Thyroid gland (tissue), 4 donors: Measurements from ENCODE around the gene OBP2B. TPM values are rescaled to one million over a fixed set of nuclear protein-coding genes. Genes with fewer than 3 reads are reported as not detected.
"Not testable (repeated sequence)": the region's sequence is repeated elsewhere in the genome, so short reads cannot be mapped to it uniquely, and the experiment has no call there.

Experiments
- DNase-seq, 2 donors: peaks; one replicate each; pipeline ENCODE4 v3.0.0-alpha.2; 2019
- H3K27ac ChIP-seq, 3 donors: fragments of 200-600 bp; sonication (generic); 1 replicate in 2 of 3; 2 replicates in 1 of 3; pipeline ENCODE4 v1.5.1; 2016 to 2019; ENCODE audit warnings: mild to moderate bottlenecking in 1 of 3, moderate library complexity in 1 of 3
- H3K27me3 ChIP-seq: fragments of 200-600 bp; sonication (generic); one replicate; pipeline ENCODE4 v1.5.1; 2019
- H3K36me3 ChIP-seq, 2 donors: fragments of 200-600 bp; sonication (generic); one replicate each; pipeline ENCODE4 v1.5.1; 2016 to 2019
- H3K4me1 ChIP-seq, 2 donors: fragments of 200-600 bp; sonication (generic); one replicate each; pipeline ENCODE4 v1.5.1; 2017 to 2019
- H3K4me3 ChIP-seq, 3 donors: fragments of 200-600 bp; sonication (generic); replicated peaks in 1 of 3; 1 replicate in 2 of 3; 2 replicates in 1 of 3; pipeline ENCODE4 v1.5.1; 2016; ENCODE audit warnings: mild to moderate bottlenecking in 1 of 3
- H3K9me3 ChIP-seq: fragments of 200-600 bp; sonication (generic); one replicate; pipeline ENCODE4 v1.5.1; 2017
- POLR2A ChIP-seq, 2 donors: fragments of 450-650 bp; IDR thresholded peaks; one replicate each; pipeline ENCODE4 v1.6.1; 2017; ENCODE audit warnings: antibody characterized with exemption in 2 of 2, mild to moderate bottlenecking in 2 of 2, moderate library complexity in 1 of 2
- WGBS, 2 donors: methylation state at CpG; one replicate each; pipeline ENCODE4 v1.1.5; 2017; 5-methylcytosine and 5-hydroxymethylcytosine counted together
- intact Hi-C: fragments of 100-400 bp; cut with DNase I; formaldehyde crosslinking; loops from one replicate; pipeline ENCODE4 v1.15.1; 2023
- total RNA-seq, 4 donors: library from RNA; depleted of rRNA; stranded (reverse); fragments of >200 nt; gene quantifications; one replicate each; pipeline ENCODE4 v1.2.3, GENCODE V29; 2016
- TF ChIP-seq, protein P1 (sequence below), 6 experiments: fragments of 200-600 bp in 3 of 6; fragments of 450-650 bp in 3 of 6; sonication (generic) in 3 of 6; IDR thresholded peaks; one replicate each; pipeline ENCODE4 v1.5.1; 2016 to 2019; ENCODE audit warnings: antibody characterized with exemption in 6 of 6, mild to moderate bottlenecking in 2 of 6, inconsistent platforms in 1 of 6, moderate library complexity in 1 of 6

Gene OBP2B
- total RNA-seq, 4 donors from 2014 or later: not detected

DNA sequence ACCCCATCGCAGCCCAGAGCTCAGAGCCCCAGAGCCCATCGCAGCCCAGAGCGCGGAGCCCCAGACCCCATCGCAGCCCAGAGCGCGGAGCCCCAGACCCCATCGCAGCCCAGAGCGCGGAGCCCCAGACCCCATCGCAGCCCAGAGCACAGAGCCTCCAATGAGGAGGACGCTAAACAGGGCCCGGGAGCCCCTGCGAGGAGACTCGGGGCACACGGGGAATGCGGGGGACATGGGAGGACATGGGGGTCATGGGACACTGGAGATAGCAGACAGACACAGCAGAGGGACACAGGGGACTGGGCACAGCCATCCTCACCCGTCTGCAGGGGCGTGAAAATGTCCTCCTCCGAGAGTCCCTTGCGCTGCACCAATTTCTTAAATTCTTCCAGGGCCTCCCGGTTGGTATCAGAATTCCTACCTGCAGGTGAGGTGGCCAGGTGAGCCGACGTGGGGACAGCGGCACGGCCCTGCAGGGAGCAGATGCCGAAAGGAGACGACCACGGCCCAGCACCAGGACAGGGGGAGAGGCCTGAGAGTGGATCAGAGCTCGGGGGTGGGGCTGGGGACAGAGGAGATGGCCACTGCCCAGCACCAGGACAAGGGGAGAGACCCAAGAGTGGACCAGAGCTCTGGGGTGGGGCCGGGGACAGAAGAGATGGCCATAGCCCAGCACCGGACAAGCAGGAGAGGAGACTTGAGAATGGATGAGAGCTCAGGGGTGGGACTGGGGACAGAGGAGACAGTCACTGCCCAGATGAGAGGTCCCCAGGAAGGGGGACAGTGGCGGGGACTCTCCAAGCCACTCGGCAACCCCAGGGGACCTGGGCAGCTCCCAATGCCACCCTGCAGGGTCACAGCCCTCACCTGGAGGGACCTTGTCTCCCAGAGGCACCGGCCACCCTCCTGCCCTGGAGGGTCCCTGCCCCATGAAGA lies 2.8 kb downstream of the OBP2B start:
- H3K4me1 ChIP-seq: no peaks in the 10 kb centered on the region
- no peak for DNase-seq
- no peak overlapping the region for H3K27ac ChIP-seq
- TF ChIP-seq, protein P1, sequence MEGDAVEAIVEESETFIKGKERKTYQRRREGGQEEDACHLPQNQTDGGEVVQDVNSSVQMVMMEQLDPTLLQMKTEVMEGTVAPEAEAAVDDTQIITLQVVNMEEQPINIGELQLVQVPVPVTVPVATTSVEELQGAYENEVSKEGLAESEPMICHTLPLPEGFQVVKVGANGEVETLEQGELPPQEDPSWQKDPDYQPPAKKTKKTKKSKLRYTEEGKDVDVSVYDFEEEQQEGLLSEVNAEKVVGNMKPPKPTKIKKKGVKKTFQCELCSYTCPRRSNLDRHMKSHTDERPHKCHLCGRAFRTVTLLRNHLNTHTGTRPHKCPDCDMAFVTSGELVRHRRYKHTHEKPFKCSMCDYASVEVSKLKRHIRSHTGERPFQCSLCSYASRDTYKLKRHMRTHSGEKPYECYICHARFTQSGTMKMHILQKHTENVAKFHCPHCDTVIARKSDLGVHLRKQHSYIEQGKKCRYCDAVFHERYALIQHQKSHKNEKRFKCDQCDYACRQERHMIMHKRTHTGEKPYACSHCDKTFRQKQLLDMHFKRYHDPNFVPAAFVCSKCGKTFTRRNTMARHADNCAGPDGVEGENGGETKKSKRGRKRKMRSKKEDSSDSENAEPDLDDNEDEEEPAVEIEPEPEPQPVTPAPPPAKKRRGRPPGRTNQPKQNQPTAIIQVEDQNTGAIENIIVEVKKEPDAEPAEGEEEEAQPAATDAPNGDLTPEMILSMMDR (IDR thresholded peaks at IDR 0.05): no peak
- no peak for TF ChIP-seq POLR2A (IDR thresholded peaks at IDR 0.05)
- H3K4me3 ChIP-seq: no peak overlapping the region
- intact Hi-C loops: no loop called here
- no peaks in the 10 kb centered on the region for H3K36me3 ChIP-seq
- H3K9me3 ChIP-seq: no peaks in the 10 kb centered on the region
- H3K27me3 ChIP-seq: no peaks in the 10 kb centered on the region
- 77 to 81% methylated on average over 24 to 30 of the region's 35 CpGs for WGBS, 2 donors

DNA sequence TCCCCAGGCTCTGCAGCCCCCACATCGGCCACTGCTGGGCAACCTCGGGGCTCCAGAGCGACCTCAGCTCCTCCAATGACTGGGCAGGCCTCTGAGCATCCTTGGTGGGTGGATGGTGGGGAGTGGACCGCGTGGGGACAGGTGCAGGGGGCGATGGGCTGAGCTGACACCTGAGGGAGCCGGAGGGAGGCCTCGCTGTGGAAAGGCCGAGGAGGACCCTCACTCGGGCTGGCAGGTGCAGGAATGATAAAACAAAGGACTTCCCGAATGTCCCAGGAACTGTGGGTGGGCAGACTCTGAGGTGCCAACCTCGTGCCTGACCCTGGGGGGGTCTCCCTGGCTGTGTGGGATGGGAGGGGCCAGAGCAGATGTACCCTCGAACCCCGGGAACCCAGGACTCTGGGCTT lies 3.6 kb downstream of the OBP2B start:
- H3K4me1 ChIP-seq, H3K4me3 ChIP-seq, H3K27ac ChIP-seq, DNase-seq, H3K36me3 ChIP-seq, H3K9me3 ChIP-seq, H3K27me3 ChIP-seq, intact Hi-C loops: not testable (repeated sequence)
- WGBS, 2 donors: 77 to 80% methylated on average over 6 to 14 of the region's 14 CpGs

DNA sequence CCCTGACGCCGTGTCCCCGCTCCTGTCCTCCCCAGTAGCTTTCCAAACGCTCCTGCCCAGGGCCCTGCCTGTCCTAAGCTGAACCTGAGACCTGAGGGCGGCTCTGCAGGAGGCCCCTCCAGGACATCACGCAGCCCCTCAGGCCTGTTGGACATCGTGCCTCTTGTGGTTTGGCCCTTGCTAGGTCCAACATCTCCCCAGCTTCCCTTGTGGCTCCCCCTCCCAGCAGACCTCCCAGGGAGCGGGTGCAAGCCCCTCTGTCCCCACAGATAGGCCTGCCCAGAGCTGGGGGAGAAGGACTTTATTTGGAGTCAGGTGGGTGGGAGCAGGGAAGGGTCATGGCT lies 4.1 kb downstream of the OBP2B start:
- intact Hi-C loops: no loop called here
- H3K4me3 ChIP-seq: no peak overlapping the region
- H3K4me1 ChIP-seq: no peaks in the 10 kb centered on the region
- WGBS, 2 donors: 85 to 90% methylated on average over 4 to 8 of the region's 8 CpGs
- no peaks in the 10 kb centered on the region for H3K27me3 ChIP-seq
- no peak overlapping the region for H3K27ac ChIP-seq
- no peaks in the 10 kb centered on the region for H3K9me3 ChIP-seq
- TF ChIP-seq, protein P1 (IDR thresholded peaks at IDR 0.05): no peak
- TF ChIP-seq POLR2A (IDR thresholded peaks at IDR 0.05): no peak
- no peaks in the 10 kb centered on the region for H3K36me3 ChIP-seq
- DNase-seq: no peak

DNA sequence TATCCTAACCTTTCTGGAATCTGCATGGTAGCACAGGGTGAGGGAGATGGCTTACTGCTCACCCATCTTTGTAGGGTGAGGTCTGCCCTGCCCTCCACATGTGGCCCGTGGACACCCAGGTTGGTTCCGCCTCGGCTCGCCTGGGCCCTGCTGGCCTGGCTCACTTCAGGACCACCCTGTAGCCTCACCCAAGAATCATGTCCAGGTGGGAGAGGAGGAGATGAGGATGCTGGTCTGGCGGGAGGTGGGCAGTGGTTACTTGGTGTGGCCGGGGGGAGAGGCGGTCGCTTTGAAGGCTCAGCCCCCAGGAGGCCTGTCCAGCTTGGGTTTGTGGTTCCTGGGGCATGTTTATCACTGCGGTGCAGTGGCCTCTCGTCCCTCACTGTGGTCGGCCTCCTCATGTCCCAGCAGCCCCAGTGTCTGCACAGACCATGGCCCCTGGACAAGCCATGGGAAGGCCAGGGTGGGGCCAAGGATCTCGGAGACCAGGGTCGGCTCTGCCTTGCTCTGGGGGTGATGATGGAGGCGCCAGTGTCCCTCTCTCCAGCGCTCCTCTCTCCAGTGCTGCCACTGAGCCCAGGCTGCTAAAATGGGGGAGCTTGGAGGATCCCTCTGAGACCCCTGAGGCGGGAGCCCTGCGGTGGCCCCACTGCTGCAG lies 4.6 kb downstream of the OBP2B start:
- no peaks in the 10 kb centered on the region for H3K4me1 ChIP-seq
- intact Hi-C loops: no loop called here
- H3K27ac ChIP-seq: no peak overlapping the region
- no peaks in the 10 kb centered on the region for H3K27me3 ChIP-seq
- 89 to 93% methylated on average over 8 to 17 of the region's 17 CpGs for WGBS, 2 donors
- H3K36me3 ChIP-seq: no peaks in the 10 kb centered on the region
- no peak overlapping the region for H3K4me3 ChIP-seq
- no peak for DNase-seq
- no peaks in the 10 kb centered on the region for H3K9me3 ChIP-seq
- no peak for TF ChIP-seq POLR2A (IDR thresholded peaks at IDR 0.05)
- TF ChIP-seq, protein P1 (IDR thresholded peaks at IDR 0.05): no peak

DNA sequence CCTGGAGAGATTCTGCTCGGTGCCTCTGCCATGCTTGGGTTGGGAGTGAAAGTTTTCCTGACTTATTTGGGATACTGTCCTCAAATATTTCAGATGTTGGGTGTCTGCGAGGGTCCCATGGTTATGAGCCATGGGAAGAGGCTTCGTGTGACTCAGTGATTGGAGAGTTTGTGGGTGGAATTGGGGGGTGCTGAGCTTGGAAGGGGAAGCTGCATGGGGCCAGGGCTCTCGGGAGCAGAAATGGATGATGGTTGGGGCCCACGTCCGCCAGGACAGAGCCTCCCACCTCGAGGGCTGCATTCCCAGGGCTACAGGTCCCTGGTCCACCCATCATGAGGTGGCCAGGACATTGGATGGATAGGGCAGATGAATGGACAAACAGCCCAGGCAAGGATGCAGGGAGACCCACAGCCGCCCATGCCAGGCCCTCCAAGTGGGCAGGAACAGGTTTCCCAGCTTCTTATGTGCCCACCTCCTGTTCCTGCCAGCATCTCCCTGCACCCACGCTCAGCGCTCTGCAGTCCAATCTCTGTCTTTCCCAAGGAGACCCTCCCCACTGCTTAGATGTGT lies 5.5 kb downstream of the OBP2B start:
- 77 to 84% methylated on average over 10 of the region's 10 CpGs for WGBS, 2 donors
- no peak overlapping the region for H3K27ac ChIP-seq
- no peaks in the 10 kb centered on the region for H3K27me3 ChIP-seq
- intact Hi-C loops: no loop called here
- no peaks in the 10 kb centered on the region for H3K9me3 ChIP-seq
- no peaks in the 10 kb centered on the region for H3K36me3 ChIP-seq
- no peak for DNase-seq
- H3K4me1 ChIP-seq: no peaks in the 10 kb centered on the region
- TF ChIP-seq, protein P1 (IDR thresholded peaks at IDR 0.05): no peak
- no peak for TF ChIP-seq POLR2A (IDR thresholded peaks at IDR 0.05)
- no peak overlapping the region for H3K4me3 ChIP-seq
